AG04450 (cell line): ENCODE measurements around the gene MPRIP. TPM values are rescaled to one million over a fixed set of nuclear protein-coding genes. Genes with fewer than 3 reads are reported as not detected.

Experiments
- CTCF ChIA-PET: fragments of 300-600, 350-600 bp; formaldehyde crosslinking; extraction: SDS; loops from one replicate; lab custom pipeline; 2022; ENCODE audit warnings: antibody characterized with exemption, inconsistent platforms; lab: Charles Lee
- POLR2A ChIA-PET: fragments of 350-600 bp; formaldehyde crosslinking; extraction: SDS; loops from one replicate; lab custom pipeline; 2021; ENCODE audit warnings: antibody characterized with exemption, inconsistent platforms; lab: Yijun Ruan, JAX
- DNase-seq: peaks from one replicate; pipeline ENCODE4 v3.0.0-alpha.2; 2011; ENCODE audit warnings: low read depth, low spot score
- H3K27ac ChIP-seq: one replicate; pipeline ENCODE4 v1.5.1; 2012; ENCODE audit warnings: low read depth, low read length, control low read depth
- H3K27me3 ChIP-seq: one replicate; pipeline ENCODE4 v1.6.0; 2012; ENCODE audit warnings: low read length; ENCODE audit not compliant: control insufficient read depth, insufficient read depth
- H3K4me3 ChIP-seq: 2 replicates; pipeline ENCODE4 v1.5.1; 2011; ENCODE audit warnings: mild to moderate bottlenecking, low read depth, low read length, control low read depth
- H3K9me3 ChIP-seq: 2 replicates; pipeline ENCODE4 v1.5.1; 2012; ENCODE audit warnings: low read length; ENCODE audit not compliant: control insufficient read depth, insufficient read depth
- CTCF ChIP-seq: IDR thresholded peaks from 2 replicates; pipeline ENCODE4 v1.5.1; 2011; ENCODE audit warnings: low read depth, low read length, control low read depth, inconsistent platforms
- polyA plus RNA-seq: library from polyadenylated mRNA; depleted of rRNA; stranded (reverse); fragments of >200 nt; gene quantifications from 2 replicates; pipeline ENCODE4 v1.2.3, GENCODE V29; 2011

Gene MPRIP
- polyA plus RNA-seq, 1 experiment = 95.0 TPM

GRCh38 chr17:17041018-17041521 lies 1.2 kb upstream of the MPRIP start:
- no peak overlapping the region for H3K27ac ChIP-seq
- no peaks in the 10 kb centered on the region for H3K27me3 ChIP-seq
- POLR2A ChIA-PET = interaction anchor here (1.1 kb wide), 1 partner anchor 9 kb away, joined by 4 read pairs; no protein-coding TSS in a partner anchor
- DNase-seq = no peak
- H3K4me3 ChIP-seq = no peak overlapping the region
- no peak for TF ChIP-seq CTCF
- CTCF ChIA-PET = interaction anchor here (0.7 kb wide), 1 partner anchor 88 kb away, joined by 3 read pairs; no protein-coding TSS in a partner anchor
- H3K9me3 ChIP-seq = no peaks in the 10 kb centered on the region; the same call in 1 of the 2 replicates

GRCh38 chr17:17041571-17042383 lies 480 bp upstream of the MPRIP start:
- Histone ChIP-seq H3K4me3 (peak overlapping the region; percentile 64), H3K9me3 (no peaks in the 10 kb centered on the region; the same call in 1 of the 2 replicates), H3K27me3 (no peaks in the 10 kb centered on the region), H3K27ac (no peak overlapping the region)
- TF ChIP-seq CTCF = no peak
- ChIA-PET POLR2A (interaction anchor here (1.1 kb wide), 2 partner anchors 10 to 66 kb away, joined by 3 to 4 read pairs; no protein-coding TSS in a partner anchor), CTCF (interaction anchor here (0.7 kb wide), 1 partner anchor 87 kb away, joined by 3 read pairs; no protein-coding TSS in a partner anchor)
- peak; percentile 90 for DNase-seq

GRCh38 chr17:17042851-17043460 lies 699 bp downstream of the MPRIP start:
- no peaks in the 10 kb centered on the region for H3K27me3 ChIP-seq
- no peak for TF ChIP-seq CTCF
- no peak for DNase-seq
- H3K4me3 ChIP-seq = peak overlapping the region; percentile 68
- CTCF ChIA-PET = no interaction called here
- H3K9me3 ChIP-seq = no peaks in the 10 kb centered on the region; the same call in 1 of the 2 replicates
- peak overlapping the region; percentile 69 for H3K27ac ChIP-seq
- POLR2A ChIA-PET = no interaction called here

- no peak for TF ChIP-seq CTCF
- no peaks in the 10 kb centered on the region for H3K27me3 ChIP-seq
- DNase-seq = no peak
- POLR2A ChIA-PET = interaction anchor here (1.3 kb wide), 1 partner anchor 192 kb away, joined by 3 read pairs; no protein-coding TSS in a partner anchor
- H3K27ac ChIP-seq = peak overlapping the region; percentile 69
- no peaks in the 10 kb centered on the region; the same call in 1 of the 2 replicates for H3K9me3 ChIP-seq
- CTCF ChIA-PET = interaction anchor here (1.6 kb wide), 1 partner anchor 98 kb away, joined by 4 read pairs; no protein-coding TSS in a partner anchor
- H3K4me3 ChIP-seq = peak overlapping the region; percentile 68
Measured at GRCh38 chr17:17043461-17044271, 1.4 kb downstream of the MPRIP start.
